Smooth muscle cell of the brain vasculature (primary cell): ENCODE data around the gene SLC38A10.

Experiments used
- DNase-seq: peaks from one replicate; pipeline ENCODE4 v3.0.0-alpha.2; 2012; ENCODE audit warnings: low read depth, low spot score

Gene SLC38A10

DNA sequence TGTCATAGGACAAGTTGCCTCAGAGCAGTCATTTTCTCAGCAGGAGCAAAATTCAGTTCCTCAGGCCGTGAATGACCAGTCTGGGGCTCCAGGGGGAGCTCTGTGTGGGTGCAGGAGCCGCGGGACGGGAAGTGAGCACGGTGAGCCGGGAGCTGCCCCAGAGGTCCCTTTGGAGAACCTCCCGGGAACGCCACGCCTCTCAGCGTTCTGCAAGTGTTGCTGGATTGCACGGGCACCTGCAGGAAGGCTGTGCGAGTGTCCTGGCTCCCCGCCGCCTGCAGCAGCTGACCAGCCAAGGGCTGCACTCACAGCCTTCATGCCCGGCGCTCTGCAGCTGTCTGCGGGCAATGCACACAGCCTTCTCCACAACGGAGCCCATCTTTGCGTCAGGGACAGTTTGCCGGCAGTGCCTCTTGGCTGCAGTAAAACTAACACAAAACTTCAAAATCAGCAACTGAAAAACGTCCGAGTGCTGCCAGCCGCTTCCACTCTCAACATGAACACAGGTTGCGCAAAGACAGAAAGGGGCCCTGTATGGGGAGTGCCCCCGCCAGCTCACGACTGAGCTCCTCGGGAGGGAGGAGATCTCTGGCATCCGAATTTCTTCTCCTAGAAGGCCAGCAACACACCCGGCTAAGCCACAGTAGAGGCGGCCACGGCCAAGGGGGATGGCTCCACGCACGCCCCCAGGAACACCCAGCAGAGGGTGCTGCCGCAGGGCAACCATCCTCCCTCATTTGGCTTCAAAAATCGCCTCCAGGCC is 40.0 kb downstream of the SLC38A10 start:
- peak; percentile 20 for DNase-seq

- peak; percentile 10 for DNase-seq
These were observed 41.6 kb downstream of the SLC38A10 start for GRCh38 chr17:81253358-81254131.

DNA sequence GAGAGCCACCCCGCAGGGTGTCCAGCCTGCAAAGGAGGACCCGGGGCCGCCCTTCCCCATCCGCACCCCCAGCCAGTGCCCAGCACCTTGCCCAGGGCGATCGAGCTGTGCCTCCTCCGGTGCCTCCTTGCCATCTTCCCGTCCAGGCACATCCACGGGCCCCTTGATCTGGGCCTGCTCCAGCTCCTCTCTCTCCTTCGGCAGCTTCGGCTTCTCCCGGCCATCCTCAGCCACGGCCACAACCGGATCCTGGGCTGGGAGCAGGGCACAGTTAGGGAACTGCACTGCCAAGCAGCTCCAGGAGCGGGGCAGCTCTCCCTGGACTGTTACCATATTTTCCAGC is 42.1 kb downstream of the SLC38A10 start:
- no peak for DNase-seq

GRCh38 chr17:81252326-81252986 is 42.7 kb downstream of the SLC38A10 start:
- no peak for DNase-seq

DNA sequence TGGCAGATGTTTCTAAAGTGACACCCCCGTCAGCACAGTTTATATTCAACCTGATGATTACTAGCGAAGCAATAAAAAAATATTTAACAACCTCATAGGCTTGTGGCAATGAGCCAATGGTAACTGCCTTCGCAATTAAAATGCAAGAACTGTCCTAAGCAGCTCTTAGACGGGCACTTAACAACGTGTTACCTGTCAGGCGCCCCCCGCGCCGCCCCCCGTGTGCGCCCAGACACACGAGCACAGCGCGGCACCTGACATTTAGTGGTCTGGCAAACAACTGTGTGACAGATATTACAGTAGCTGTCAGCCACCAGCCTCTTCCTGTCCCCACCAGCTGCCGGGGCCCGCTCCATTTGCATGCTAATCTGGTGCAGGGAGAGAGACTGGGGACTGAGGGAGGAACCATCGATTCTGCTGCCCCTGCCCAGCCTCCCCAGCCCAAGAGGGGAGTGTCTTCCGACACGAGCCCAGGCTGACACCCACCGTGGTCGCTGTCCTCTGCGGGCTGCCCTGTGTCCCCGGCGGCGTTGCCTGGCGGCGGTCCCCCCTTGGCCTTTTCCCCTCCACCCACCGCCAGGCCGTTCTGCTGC is 43.3 kb downstream of the SLC38A10 start:
- DNase-seq = no peak

DNA sequence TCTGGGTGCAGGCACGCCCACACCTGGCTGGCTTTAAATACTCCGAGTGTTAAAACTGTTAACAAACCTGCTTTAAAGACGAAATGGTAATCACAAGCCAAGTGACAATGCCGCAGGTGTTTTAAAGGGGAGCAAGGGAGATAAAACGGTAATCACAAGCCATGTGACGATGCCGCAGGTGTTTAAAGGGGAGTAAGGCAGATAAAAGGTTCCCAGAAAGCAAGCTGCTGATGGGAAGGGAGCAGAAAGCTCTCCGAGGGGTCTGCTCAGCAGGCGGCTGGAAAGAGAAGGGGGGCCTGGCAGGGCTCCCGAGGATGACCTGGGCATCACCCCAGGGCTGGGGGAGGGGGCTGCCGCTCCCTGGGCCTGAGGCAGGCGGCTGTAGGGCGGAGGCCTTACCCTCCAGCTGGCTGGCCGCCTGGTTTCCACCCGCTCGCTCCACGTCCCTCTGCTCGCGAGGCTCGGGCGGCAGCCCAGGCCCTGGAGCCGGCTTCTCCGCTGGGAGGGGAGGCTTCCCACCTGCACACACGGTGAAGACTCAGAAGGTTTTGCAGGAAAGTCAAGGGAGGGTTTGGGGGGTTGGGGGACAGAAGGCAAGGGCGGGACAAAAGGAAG is 43.9 kb downstream of the SLC38A10 start:
- DNase-seq = no peak

DNA sequence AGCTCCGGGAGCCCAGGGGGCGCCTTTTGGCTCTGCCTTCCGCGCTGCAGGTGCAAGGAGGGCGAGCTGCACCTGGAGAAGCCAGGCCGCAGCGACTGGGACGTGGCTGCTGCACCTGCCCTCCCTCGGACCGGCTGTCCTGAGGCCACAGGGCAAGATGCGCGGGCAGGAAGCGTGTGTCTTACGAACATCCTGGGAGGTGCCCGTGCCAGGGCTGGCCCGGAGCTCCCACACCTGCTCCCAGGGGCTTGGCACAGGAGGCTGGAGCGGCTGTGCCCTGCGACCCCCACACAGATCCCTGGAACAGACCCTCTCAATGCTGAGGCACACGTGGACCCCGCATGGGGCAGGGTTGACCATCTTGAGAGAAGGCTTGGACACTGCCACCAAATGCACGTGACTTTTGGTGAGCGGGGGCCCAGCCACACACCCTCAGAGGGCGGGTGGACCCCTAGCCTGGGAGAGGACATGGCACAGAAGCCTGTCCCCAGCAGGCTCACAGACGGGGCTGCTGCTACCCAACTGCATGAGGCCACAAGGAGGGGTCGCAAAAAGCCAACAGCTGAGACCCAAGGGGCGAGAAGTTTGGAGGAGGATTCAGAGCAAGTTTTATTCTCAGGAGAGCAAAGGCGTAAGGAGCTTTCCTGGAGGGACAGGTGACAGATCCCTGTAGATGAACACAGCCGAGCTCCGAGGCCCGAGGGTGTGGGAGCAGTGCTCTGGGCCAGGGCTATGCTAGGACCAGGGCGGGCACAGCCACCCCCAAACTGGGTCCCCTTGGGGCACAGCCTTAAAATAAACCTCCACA is 44.6 kb downstream of the SLC38A10 start:
- no peak for DNase-seq

DNA sequence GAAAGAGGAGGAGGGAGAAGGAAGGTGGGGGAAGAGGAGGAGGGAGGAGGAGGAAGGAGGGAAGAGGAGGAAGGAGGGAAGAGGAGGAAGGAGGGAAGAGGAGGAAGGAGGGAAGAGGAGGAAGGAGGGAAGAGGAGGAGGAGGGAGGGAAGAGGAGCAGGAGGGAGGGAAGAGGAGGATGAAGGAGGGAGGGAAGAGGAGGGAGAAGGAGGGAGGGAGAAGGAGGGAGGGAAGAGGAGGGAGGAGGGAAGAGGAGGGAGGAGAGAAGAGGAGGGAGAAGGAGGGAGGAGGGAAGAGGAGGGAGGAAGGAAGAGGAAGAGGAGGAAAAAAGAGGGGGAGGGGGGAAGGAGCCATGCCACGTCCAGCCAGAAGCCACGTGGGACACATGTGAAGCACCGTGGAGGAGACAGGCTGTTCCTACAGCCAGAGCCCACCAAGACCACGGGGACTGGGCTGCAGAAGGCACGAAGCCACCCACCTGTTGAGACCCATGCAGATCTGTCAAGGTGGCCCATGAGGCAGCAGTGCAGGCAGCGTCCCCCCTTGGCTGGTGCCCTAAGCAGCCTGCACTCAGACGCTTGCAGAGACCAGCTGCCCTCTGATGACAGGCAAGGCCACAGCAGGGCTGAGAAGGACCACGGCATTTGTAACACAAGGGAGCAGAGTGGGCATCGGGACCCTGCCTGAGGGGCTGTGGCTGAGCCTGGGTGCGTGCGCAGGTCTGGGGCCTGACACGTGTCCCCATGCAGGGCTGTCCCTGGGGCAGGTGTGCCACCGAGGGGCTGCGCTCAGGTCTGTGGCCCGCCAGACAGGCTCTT is 45.7 kb downstream of the SLC38A10 start:
- DNase-seq = no peak

DNA sequence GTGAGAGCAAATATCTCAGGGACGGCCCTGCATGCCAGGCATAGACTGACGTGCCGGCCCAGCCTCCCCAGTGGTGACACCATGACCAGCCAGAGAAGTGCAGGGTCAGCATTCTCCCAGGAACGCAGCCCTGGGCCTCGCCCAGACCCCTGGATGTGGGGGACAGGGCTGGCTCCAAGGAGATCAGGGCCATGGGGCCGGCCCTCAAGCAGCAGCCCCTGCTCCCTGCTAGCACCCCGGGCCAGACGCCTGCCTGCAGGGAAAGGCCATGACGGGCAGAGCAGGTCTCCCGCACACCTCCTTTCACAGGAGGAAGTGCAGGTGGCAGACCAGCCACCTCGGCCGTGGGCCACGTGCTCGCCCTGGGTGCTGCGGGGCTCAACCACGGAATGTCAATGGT is 46.5 kb downstream of the SLC38A10 start:
- no peak for DNase-seq

DNA sequence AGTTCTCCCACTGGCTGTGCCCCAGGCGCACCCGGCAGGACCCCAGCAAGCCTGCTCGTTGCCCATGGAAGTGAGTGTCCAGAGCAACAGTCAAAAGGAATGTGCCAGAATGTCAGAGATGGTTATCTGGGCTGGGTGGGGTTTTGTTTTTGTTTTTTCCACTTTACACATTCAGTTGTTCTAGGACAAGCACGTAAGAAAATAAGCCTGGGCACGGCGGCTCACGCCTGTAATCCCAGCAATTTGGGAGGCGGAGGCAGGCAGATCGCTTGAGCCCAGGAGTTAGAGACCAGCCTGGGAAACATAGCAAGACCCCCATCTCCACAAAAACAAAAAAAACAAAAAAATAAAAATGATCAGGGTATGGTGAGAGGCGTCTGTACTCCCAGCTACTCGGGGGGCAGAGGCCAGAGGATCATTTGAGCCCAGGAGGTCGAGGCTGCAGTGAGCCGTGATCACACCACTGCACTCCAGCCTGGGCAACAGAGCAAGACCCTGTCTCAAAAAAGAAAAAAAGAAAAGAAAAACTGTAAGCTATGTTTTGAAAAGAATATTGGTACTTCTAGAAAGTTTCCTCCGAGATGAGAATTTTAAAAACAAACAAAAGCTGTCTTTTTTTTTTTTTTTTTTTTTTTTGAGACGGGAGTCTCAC is 47.6 kb downstream of the SLC38A10 start:
- no peak for DNase-seq

- no peak for DNase-seq
These were observed 48.3 kb downstream of the SLC38A10 start for GRCh38 chr17:81246679-81247338.

DNA sequence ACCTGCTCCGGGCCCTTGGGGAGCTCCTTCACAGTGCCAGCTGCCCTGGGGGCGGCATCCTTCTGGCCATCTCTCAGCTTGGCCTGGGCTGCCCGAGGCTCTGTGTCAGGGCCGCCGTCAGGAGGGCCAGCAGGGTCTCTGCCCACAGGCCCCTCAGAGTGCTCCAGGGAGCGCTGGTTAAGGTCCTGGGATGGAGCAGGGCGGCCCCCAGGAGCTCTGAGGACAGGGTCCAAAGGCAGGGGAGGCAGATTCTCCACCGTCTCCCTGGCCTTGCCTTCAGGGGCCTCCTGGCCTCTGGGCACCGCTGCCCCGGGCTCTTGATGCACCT is 48.8 kb downstream of the SLC38A10 start:
- no peak for DNase-seq

DNA sequence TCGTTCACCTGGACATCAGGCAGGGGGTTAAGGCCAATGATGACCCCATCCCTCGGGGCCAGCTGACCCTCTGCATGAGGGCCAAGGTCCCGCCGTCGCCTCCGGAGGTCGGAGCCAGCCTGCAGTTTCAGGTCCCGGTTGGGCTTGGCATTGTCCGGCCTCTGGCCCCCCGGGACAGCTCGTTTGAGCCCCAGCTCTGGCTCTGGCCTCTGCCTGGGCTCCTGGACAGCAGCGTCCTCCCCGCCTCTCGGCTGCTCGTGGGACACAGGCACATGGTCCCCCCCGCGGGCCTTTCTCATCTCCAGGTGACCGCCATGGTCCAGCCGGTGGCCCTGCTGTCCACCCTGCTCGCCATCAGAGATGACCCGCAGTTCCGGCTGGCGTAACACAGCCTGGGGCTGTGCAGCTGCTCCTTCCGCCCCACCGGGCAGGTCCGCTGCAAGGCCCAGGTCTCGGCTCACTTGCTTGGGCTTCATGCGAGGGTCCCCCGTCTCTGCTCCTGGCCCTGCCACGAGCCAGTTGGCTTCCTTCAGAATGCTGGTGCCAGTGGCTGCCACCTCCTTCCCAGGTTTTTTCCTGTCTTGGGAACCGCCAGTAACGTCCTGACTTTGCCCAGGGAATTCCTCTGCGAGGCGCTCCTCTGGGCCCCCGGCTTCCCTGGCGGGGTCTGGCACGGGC is 49.3 kb downstream of the SLC38A10 start:
- no peak for DNase-seq

GRCh38 chr17:81245024-81245664 is 50.0 kb downstream of the SLC38A10 start:
- DNase-seq = no peak

DNA sequence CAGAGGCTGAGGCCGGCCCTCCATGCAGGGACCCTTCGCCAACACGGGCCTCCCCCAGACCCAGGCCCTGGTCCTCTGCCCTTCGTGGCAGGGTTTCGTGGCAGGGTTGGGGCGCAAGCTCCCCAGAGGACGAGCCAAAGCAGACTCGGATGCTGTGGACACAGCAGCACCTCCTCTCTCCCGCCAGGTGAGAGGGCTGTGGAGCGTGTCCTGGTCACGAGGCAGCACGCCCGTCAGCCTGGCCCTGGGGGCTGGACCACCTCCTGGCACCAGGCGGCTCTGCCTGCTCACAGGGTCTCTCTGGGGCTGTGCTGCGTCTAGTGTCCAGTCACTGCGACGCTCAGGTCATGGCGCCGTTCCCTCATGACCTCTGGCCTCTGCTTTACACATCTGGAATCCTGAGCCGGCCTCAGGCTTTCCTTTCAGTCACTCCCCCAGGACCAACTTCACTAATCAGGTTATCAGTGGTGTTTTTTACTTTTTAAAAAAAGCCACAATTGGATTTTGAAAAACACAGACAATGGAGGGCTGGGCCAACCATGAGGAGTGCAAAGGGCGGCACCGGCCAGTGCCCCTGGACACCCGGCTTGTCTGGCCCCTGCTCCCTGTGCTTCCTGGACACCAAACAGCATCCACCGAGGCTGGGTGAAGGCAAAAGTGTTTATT is 50.6 kb downstream of the SLC38A10 start:
- no peak for DNase-seq

GRCh38 chr17:81243333-81243664 is 51.8 kb downstream of the SLC38A10 start:
- no peak for DNase-seq

GRCh38 chr17:81242421-81243332 is 52.4 kb downstream of the SLC38A10 start:
- no peak for DNase-seq
